Effector memory CD8-positive, alpha-beta T cell (primary cell): ENCODE data around the gene ECEL1.
A peak's percentile ranks its signal among the peaks of the same experiment; 100 is the strongest.

ENCODE experiments used
- ATAC-seq: fragments of 150-1000 bp; cut with Tn5 transposase; replicated peaks from 2 replicates; pipeline ENCODE4 v1.10.0; 2021; ENCODE audit warnings: mild to moderate bottlenecking, moderate library complexity
- DNase-seq, 3 experiments: peaks; one replicate each; pipeline ENCODE4 v3.0.0; 2021
- H3K27ac Mint-ChIP-seq, 2 donors: one replicate each; pipeline ENCODE4 v1.8.0; 2022; ENCODE audit warnings: mild to moderate bottlenecking in 2 of 2, mixed read lengths in 2 of 2, moderate library complexity in 2 of 2
- H3K27me3 Mint-ChIP-seq, 2 donors: one replicate each; pipeline ENCODE4 v1.8.0; 2022; ENCODE audit warnings: mixed read lengths in 2 of 2
- H3K36me3 Mint-ChIP-seq: one replicate; pipeline ENCODE4 v1.8.0; 2022; ENCODE audit warnings: mild to moderate bottlenecking, moderate library complexity, mixed read lengths; ENCODE audit not compliant: insufficient read depth
- H3K4me1 Mint-ChIP-seq, 2 donors: one replicate each; pipeline ENCODE4 v1.8.0; 2022; ENCODE audit warnings: low read depth in 2 of 2, mixed read lengths in 2 of 2
- H3K4me3 Mint-ChIP-seq, 2 donors: one replicate each; pipeline ENCODE4 v1.8.0; 2022; ENCODE audit warnings: mild to moderate bottlenecking in 2 of 2, mixed read lengths in 2 of 2, moderate library complexity in 2 of 2
- H3K9me3 Mint-ChIP-seq, 2 donors: one replicate each; pipeline ENCODE4 v1.8.0; 2022; ENCODE audit warnings: mixed read lengths in 2 of 2

ECEL1 gene

GRCh38 chr2:232518844-232519243 lies 31.2 kb upstream of the ECEL1 start:
- Mint-ChIP-seq H3K27ac (no peak overlapping the region), H3K36me3 (peaks cover 7% of the 10 kb centered on the region), H3K4me1 (peaks cover 4 to 10% of the 10 kb centered on the region in 2 donors), H3K9me3 (no peaks in the 10 kb centered on the region), H3K27me3 (peaks cover 43 to 77% of the 10 kb centered on the region in 2 donors), H3K4me3 (no peak overlapping the region)
- no peak for DNase-seq
- no peak for ATAC-seq

DNA sequence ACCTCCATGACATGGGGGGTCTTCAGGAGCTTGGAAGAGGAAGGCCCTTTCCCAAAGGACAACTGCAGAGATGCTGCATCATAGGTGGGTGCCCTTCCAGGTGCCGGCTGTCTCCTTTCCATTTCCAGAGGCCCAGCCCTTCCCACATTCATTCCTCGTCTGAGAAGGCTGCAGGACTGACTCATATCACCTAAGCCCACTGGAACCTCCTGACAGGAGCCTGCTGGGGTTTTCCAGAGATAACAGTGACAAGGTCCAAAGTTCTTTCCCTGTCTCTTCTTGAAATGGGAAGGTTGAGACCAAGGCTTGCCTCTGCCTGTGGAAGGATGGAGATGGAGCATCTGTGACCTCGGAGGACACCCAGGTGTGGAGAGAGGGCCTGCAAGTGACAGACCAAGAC lies 28.9 kb upstream of the ECEL1 start:
- no peak overlapping the region for H3K4me3 Mint-ChIP-seq
- no peak for DNase-seq
- H3K36me3 Mint-ChIP-seq = peaks cover 4% of the 10 kb centered on the region
- H3K27me3 Mint-ChIP-seq = peaks cover 46 to 84% of the 10 kb centered on the region in 2 donors
- no peaks in the 10 kb centered on the region for H3K9me3 Mint-ChIP-seq
- no peak overlapping the region for H3K27ac Mint-ChIP-seq
- peaks cover 3 to 6% of the 10 kb centered on the region in 2 donors for H3K4me1 Mint-ChIP-seq
- no peak for ATAC-seq

- Mint-ChIP-seq H3K36me3 (peaks cover 4% of the 10 kb centered on the region), H3K4me1 (peaks cover 0 to 3% of the 10 kb centered on the region in 2 donors), H3K4me3 (no peak overlapping the region), H3K9me3 (no peaks in the 10 kb centered on the region), H3K27ac (no peak overlapping the region), H3K27me3 (peaks cover 40 to 75% of the 10 kb centered on the region in 2 donors)
- DNase-seq = no peak
- ATAC-seq = no peak
Measured at GRCh38 chr2:232515639-232516038, 28.0 kb upstream of the ECEL1 start.

- ATAC-seq (no peak), DNase-seq (no peak)
- Mint-ChIP-seq H3K4me3 (no peak overlapping the region), H3K9me3 (no peaks in the 10 kb centered on the region), H3K4me1 (peaks cover 0 to 3% of the 10 kb centered on the region in 2 donors), H3K36me3 (no peaks in the 10 kb centered on the region), H3K27me3 (peaks cover 27 to 60% of the 10 kb centered on the region in 2 donors), H3K27ac (no peak overlapping the region)
Measured at GRCh38 chr2:232513353-232513752, 25.7 kb upstream of the ECEL1 start.

DNA sequence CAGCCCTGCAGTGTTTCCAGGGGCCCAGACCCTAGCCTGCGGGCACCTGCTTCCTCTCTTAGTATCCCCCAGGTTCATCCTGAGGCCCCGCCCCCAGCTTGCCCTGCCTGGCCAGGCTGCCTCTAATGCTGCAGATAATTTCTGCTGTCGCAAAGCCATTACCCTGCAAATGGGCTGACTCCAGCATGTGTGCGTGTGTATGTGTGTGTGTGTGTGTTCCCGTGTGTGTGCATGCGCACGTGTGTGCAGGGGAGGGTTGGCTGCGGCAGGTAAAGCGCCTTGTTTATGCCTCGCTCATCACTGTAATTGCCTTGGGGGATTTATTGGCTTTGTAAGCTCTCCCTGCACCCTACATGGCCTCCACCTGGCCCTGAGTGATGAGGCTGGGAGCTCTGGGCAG lies 25.0 kb upstream of the ECEL1 start:
- H3K4me1 Mint-ChIP-seq = peaks cover 0 to 3% of the 10 kb centered on the region in 2 donors
- ATAC-seq = no peak
- H3K27me3 Mint-ChIP-seq = peaks cover 24 to 62% of the 10 kb centered on the region in 2 donors
- DNase-seq = no peak
- H3K9me3 Mint-ChIP-seq = no peaks in the 10 kb centered on the region
- no peaks in the 10 kb centered on the region for H3K36me3 Mint-ChIP-seq
- H3K27ac Mint-ChIP-seq = no peak overlapping the region
- no peak overlapping the region for H3K4me3 Mint-ChIP-seq

DNA sequence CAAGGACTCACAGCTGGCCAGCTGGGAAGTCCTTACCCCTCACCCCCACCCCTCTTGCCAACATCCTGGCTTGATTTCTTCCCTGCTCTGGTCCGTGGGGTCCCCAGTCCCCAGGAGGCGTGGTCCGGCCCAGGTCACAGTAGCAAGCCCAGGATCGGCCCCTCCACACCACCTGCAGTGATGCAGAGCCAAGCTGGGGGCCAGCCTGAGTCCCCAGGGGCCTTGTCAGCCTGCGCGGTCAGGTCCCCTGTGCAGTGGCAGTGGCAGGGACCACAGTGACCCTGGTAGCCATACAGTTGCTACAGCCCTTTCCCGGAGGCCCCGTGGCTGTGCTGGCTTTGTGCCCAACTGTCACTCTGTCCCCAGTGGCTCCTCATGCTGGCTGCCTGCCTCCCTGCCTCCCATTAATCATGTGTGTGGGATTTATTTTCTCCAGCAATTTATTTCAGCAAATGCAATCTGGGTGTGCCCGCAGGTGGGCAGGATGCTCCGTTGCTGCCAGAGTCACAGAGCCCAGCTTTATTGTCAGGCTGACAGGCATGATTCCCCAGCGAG lies 23.8 kb upstream of the ECEL1 start:
- Mint-ChIP-seq H3K36me3 (no peaks in the 10 kb centered on the region), H3K4me3 (no peak overlapping the region), H3K27me3 (peaks cover 18 to 62% of the 10 kb centered on the region in 2 donors), H3K9me3 (no peaks in the 10 kb centered on the region), H3K27ac (no peak overlapping the region), H3K4me1 (peaks cover 0 to 3% of the 10 kb centered on the region in 2 donors)
- no peak for DNase-seq
- ATAC-seq = no peak

DNA sequence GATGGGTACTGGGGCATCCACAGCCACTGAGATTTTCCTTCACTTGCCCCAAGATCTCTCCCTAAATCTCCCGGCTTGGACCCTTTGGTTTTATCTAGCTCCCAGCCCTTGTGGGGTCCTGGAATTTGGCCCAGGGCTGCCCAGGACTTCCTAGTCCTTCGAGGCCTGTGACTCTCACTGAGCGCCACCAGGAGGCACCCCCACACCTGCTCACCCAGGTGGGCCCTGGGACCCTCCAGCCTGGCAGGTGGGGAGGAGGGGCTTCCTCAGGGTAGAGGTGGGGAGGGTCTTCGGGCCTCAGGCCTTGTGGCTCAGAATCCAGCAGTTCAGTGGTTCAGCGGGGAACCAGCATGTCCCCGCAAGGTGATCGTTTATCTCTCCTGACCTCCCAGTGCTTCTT lies 20.6 kb upstream of the ECEL1 start:
- H3K4me1 Mint-ChIP-seq = peaks cover 0 to 3% of the 10 kb centered on the region in 2 donors
- DNase-seq (no peak), ATAC-seq (no peak)
- no peaks in the 10 kb centered on the region for H3K9me3 Mint-ChIP-seq
- no peaks in the 10 kb centered on the region for H3K36me3 Mint-ChIP-seq
- peaks cover 34 to 77% of the 10 kb centered on the region in 2 donors for H3K27me3 Mint-ChIP-seq
- H3K27ac Mint-ChIP-seq = no peak overlapping the region
- no peak overlapping the region for H3K4me3 Mint-ChIP-seq

DNA sequence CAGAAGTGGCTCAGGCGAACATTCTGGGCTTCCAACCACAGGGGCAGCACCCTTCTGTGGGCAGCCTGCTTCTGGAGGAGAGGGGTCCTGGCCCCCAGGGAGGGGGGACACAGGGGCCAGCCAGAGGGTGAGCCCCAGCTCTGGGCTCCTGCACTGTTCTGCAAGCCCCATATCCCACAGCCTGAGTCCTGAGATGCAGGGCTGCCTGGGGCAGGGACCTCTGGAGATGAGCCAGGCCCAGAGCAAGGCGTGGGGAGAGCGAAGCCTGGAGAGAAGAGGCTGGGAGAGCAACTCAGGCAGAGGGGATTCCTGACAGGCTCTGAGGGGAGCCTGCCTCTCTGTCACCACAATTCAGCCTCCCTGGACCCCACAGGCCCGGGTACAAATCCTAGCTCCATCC lies 19.1 kb upstream of the ECEL1 start:
- DNase-seq = no peak
- no peak for ATAC-seq
- Mint-ChIP-seq H3K9me3 (no peaks in the 10 kb centered on the region), H3K4me3 (no peak overlapping the region), H3K27me3 (peaks cover 37 to 75% of the 10 kb centered on the region in 2 donors), H3K27ac (no peak overlapping the region), H3K36me3 (no peaks in the 10 kb centered on the region), H3K4me1 (peaks cover 4% of the 10 kb centered on the region in 2 donors)

- ATAC-seq = no peak
- no peak for DNase-seq
- Mint-ChIP-seq H3K36me3 (no peaks in the 10 kb centered on the region), H3K4me1 (peaks cover 4% of the 10 kb centered on the region in 2 donors), H3K4me3 (no peak overlapping the region), H3K27me3 (peaks cover 39 to 82% of the 10 kb centered on the region in 2 donors), H3K27ac (no peak overlapping the region), H3K9me3 (no peaks in the 10 kb centered on the region)
Measured at GRCh38 chr2:232505856-232506255, 18.2 kb upstream of the ECEL1 start.

DNA sequence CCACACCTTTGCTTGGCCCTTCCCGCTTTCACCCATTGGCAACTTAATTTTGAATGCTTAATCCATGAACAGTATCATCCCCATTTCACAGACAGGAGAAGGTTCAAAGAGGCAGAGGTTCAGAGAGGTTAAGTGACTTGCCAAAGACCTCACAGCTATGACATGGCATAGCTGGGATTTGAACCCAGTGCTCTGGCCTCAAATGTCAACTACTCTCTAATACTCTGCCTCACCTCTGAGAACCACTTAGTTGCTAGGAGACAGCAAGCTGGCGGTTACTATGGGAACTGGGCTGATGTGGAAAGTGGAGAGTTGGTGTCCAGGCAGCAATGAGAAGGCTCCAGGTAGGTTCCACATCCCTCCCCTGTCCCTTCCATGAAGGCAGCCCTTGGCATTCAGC lies 16.8 kb upstream of the ECEL1 start:
- H3K36me3 Mint-ChIP-seq = no peaks in the 10 kb centered on the region
- peaks cover 4% of the 10 kb centered on the region in 2 donors for H3K4me1 Mint-ChIP-seq
- no peak for DNase-seq
- no peak overlapping the region for H3K27ac Mint-ChIP-seq
- no peak for ATAC-seq
- H3K4me3 Mint-ChIP-seq = no peak overlapping the region
- H3K27me3 Mint-ChIP-seq = peaks cover 54 to 96% of the 10 kb centered on the region in 2 donors
- H3K9me3 Mint-ChIP-seq = no peaks in the 10 kb centered on the region

DNA sequence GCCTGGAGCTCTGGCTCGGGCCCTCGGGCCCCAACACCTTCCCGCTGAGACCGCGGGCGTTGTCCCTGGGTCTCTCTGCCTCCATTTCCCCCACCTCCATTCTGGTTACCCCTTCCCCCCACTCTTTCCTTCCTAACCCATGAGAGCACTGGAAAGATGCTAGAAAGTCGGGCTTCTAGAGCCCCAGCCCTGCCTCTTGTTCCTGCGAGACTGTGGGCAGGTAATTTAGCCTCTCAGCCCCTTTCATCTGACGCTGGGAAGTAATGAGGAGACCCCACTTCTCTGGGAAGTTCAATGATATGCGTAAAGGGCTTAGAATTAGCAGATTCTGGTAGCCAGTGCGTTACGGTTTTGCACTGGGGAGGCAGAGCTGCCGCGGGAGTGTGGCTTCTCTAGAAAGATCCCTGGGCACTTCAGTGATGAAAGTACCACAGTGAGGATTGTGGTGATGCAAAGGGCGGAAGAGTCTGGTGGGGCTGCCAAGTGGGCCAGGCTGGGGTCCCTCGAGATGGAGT lies 16.2 kb upstream of the ECEL1 start:
- Mint-ChIP-seq H3K27ac (no peak overlapping the region), H3K9me3 (no peaks in the 10 kb centered on the region), H3K4me3 (peak overlapping the region; percentile 25 to 66)

GRCh38 chr2:232502911-232503808 lies 15.5 kb upstream of the ECEL1 start:
- peak; percentile 8 to 32 (median 21) for DNase-seq
- Mint-ChIP-seq H3K27ac (no peak overlapping the region), H3K36me3 (no peaks in the 10 kb centered on the region), H3K9me3 (no peaks in the 10 kb centered on the region), H3K4me3 (peak overlapping the region; percentile 71 to 81), H3K4me1 (peaks cover 4% of the 10 kb centered on the region in 2 donors), H3K27me3 (peaks cover 55 to 98% of the 10 kb centered on the region in 2 donors)
- ATAC-seq = peak; percentile 70

More for the DNA sequence above, 16.2 kb upstream of the ECEL1 start:
- peaks cover 52 to 98% of the 10 kb centered on the region in 2 donors for H3K27me3 Mint-ChIP-seq
- ATAC-seq (no peak), DNase-seq (no peak)
- H3K36me3 Mint-ChIP-seq = no peaks in the 10 kb centered on the region
- H3K4me1 Mint-ChIP-seq = peaks cover 4% of the 10 kb centered on the region in 2 donors

GRCh38 chr2:232502511-232502910 lies 14.9 kb upstream of the ECEL1 start:
- H3K4me1 Mint-ChIP-seq = peaks cover 4% of the 10 kb centered on the region in 2 donors
- DNase-seq (no peak), ATAC-seq (peak; percentile 43)
- no peaks in the 10 kb centered on the region for H3K9me3 Mint-ChIP-seq
- H3K27me3 Mint-ChIP-seq = peaks cover 56 to 97% of the 10 kb centered on the region in 2 donors
- no peak overlapping the region for H3K27ac Mint-ChIP-seq
- H3K4me3 Mint-ChIP-seq = peak overlapping the region; percentile 71 to 81
- H3K36me3 Mint-ChIP-seq = no peaks in the 10 kb centered on the region
